Transverse colon (tissue), 4 donors: ENCODE measurements around the gene MYLK.

Source experiments
- CTCF ChIP-seq, 5 experiments: fragments of 200-600 bp in 3 of 5; fragments of 450-650 bp in 2 of 5; sonication (generic) in 3 of 5; IDR thresholded peaks; 1 replicate in 2 of 5; 2 replicates in 3 of 5; pipeline ENCODE4 v1.5.1; 2016 to 2017; ENCODE audit warnings: antibody characterized with exemption in 5 of 5, inconsistent platforms in 3 of 5, mild to moderate bottlenecking in 2 of 5, moderate library complexity in 1 of 5
- EP300 ChIP-seq: sonication (generic); formaldehyde crosslinking; IDR thresholded peaks from one replicate; pipeline ENCODE4 v1.6.1; 2017; ENCODE audit warnings: antibody characterized with exemption, low read depth
- POLR2A ChIP-seq: fragments of 450-650 bp; IDR thresholded peaks from one replicate; pipeline ENCODE4 v1.6.1; 2016; ENCODE audit warnings: antibody characterized with exemption, mild to moderate bottlenecking, moderate library complexity
- POLR2AphosphoS5 ChIP-seq, 3 donors: sonication (generic); formaldehyde crosslinking; IDR thresholded peaks; one replicate each; pipeline ENCODE4 v1.6.1; 2016; ENCODE audit warnings: antibody characterized with exemption in 3 of 3

DNA sequence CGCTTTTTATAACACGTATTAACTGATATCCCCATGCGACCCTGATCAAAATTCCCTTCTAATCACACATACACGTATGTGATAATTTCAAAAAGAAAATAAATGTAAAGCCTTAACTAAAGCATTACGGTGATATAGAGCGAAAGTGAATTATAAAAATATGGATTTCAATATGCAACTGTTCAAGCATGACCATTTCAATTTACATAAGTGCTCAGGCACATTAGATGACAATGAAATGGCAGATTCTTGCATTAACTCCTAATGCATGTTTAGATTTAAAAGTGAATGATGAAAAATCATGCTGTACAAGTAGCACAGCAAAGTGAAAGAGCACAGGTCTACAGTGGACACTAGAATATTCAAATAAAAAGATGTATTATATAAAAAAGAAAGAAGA is 140.1 kb downstream of the MYLK start:
- TF ChIP-seq CTCF (IDR thresholded peaks at IDR 0.05), result no peak
- TF ChIP-seq POLR2AphosphoS5 (IDR thresholded peaks at IDR 0.05), result no peak
- TF ChIP-seq POLR2A, result no peak
- no peak for TF ChIP-seq EP300
